ENCODE data around the gene UGT1A10.
"Not testable (repeated sequence)": the region's sequence is repeated elsewhere in the genome, so short reads cannot be mapped to it uniquely, and the experiment has no call there.

The UGT1A10 gene

GRCh38 chr2:233746475-233747282 is 110.4 kb downstream of the UGT1A10 start:
- DNase-seq: no peak

- DNase-seq: no peak
Observed at GRCh38 chr2:233747283-233747544, 111.0 kb downstream of the UGT1A10 start.

DNA sequence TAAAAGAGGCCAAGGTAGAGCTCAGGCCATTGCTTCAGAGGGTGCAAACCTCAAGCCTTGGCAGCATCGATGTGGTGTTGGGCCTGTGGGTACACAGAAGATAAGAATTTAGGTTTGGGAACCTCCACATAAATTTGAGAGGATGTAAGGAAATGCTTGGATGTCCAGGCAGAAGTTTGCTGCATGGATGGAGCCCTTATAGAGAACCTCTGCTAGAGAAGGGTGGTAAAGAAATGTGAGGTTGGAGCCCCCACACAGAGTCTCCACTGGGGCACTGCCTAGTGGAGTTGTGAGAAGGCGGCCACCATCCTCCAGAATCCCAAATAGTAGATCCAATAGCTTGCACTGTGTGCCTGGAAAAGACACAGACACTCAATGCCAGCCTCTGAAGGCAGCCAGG is 114.4 kb downstream of the UGT1A10 start:
- not testable (repeated sequence) for DNase-seq

- DNase-seq: not testable (repeated sequence)
Observed at GRCh38 chr2:233751212-233752009, 115.2 kb downstream of the UGT1A10 start.

DNA sequence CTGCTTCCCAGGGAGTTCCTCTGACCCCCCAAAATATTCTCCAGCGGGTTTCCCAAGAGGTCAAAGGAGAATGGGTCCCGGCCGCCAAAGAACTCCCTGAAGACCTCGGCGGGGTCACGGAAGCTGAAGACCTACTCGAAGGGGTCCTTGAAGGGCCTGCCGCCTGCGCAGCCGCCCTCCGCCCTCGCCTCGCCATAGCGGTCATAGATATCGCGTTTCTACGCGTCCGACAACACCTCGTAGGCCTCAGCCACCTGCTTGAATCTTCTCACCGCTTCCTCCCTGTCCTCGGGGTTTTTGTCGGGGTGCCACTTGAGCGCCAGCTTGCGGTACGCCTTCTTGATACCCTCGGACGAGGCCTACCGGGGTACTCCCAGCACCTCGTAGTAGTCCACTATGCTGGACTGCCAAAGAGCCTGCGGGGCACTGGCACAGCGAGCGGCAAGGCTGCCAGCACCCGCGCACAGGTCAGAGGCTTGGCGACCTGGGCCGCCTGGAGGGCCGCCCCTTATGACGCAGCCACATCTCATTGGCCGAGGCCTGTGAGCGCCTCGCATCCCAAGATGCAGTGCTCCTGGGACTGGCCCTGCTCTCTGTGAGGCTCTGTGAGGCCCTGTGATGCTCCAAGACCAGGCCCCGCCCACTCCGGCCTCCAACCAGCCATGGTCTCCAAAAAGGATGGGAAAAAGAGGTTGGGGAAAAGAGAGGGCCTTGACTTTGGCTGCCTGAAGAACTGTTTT is 118.8 kb downstream of the UGT1A10 start:
- DNase-seq: no peak

DNA sequence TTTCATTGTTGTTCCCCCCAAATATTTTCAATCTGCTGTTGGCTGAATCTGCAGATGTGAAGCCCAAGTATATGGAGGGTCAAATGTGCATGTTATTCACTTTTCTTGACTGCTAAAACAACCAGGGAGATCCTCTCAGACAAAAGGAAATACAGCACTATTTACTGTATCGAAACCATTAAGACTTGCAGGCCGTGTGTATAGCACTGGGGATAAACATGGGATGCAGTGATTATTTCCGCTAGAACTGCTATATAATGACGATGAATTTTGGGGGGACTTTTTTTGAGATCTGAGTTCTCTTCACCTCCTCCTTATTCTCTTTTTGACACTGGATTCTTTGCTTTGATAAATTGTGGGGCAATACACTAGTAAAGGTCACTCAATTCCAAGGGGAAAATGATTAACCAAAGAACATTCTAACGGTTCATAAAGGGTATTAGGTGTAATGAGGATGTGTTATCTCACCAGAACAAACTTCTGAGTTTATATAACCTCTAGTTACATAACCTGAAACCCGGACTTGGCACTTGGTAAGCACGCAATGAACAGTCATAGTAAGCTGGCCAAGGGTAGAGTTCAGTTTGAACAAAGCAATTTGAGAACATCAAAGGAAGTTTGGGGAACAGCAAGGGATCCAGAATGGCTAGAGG is 120.3 kb downstream of the UGT1A10 start:
- DNase-seq: no peak

DNA sequence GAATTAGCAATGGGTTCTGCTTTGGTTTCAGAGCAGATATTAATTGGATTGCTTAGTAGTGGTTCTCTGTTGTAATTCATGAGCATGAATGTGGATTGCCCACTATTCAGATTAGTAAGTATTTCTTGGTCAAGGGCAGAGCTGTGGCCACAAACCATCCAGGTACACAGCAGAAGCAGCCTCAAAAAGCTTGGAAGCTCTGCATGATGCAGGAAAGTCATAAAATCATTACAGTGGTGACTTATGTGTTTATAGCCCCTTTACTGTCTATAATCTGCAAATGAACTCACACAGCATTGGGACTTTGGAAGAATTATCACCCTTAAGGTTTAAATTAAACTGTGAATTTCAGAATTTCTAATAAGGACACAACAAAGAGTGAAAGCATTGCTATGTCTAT is 121.9 kb downstream of the UGT1A10 start:
- no peak for DNase-seq

- no peak for DNase-seq
Observed at GRCh38 chr2:233758849-233759248, 122.6 kb downstream of the UGT1A10 start.

GRCh38 chr2:233760043-233760442 is 123.8 kb downstream of the UGT1A10 start, which contains the start of gene UGT1A1:
Gene UGT1A1, plus strand, starts transcription at chr2:233760270. Its CDS starts 18 bp downstream, at chr2:233760288.
- no peak for DNase-seq

DNA sequence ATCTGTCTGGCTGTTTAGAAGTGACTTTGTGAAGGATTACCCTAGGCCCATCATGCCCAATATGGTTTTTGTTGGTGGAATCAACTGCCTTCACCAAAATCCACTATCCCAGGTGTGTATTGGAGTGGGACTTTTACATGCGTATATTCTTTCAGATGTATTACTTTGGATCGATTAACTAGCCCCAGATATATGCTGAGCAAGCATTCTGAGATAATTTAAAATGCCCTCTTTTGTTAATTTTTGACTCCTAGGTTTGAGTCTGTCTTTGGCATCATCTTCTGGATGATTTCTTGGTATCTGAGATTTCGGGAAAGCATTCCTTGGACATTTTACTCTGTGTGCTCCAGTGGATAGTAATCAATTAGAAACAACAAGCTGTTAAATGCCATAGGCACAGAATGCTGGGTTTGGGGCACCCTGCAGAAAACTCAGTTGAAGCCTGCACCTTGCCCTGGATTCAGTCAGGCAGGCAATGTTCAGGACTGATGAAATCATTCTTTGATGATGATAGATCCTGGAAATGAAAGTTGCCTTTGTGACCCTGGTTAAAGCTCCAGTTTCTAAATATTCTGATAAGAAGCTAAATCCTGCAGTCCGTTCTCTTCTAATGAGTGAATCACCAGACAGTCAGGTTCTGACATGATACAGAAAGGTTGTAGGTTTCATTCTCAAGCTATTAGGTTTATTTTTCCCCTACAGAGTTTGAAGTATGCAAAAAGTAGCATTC is 125.0 kb downstream of the UGT1A10 start:
- no peak for DNase-seq

- no peak for DNase-seq
Observed at GRCh38 chr2:233764264-233764663, 128.0 kb downstream of the UGT1A10 start.

- no peak for DNase-seq
Observed at GRCh38 chr2:233764761-233765160, 128.5 kb downstream of the UGT1A10 start.

GRCh38 chr2:233766416-233766815 is 130.2 kb downstream of the UGT1A10 start:
- DNase-seq: no peak

- DNase-seq: no peak
Observed at GRCh38 chr2:233768076-233768475, 131.8 kb downstream of the UGT1A10 start.

DNA sequence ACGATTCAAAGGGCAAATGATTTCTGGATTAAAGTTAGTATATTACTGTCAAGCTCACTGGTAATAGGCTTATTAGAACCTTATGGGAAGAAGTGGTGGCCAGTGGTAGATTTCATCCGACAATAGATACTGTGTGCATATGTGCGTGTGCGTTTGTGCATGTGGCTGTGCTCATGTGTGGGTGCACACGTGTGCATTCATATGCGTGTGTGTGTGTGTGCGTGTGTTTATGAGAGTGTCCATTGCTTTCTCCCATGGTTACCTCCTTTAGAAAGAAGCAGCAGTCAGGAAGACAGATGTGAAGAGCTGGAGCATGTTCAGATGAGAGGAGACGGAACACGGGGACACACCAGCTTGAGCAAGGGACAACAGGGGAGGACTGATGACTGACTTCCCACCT is 133.0 kb downstream of the UGT1A10 start:
- DNase-seq: no peak

DNA sequence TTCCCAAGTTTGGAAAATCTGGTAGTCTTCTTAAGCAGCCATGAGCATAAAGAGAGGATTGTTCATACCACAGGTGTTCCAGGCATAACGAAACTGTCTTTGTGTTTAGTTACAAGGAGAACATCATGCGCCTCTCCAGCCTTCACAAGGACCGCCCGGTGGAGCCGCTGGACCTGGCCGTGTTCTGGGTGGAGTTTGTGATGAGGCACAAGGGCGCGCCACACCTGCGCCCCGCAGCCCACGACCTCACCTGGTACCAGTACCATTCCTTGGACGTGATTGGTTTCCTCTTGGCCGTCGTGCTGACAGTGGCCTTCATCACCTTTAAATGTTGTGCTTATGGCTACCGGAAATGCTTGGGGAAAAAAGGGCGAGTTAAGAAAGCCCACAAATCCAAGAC is 135.9 kb downstream of the UGT1A10 start:
- DNase-seq: no peak

- DNase-seq: no peak
Observed at GRCh38 chr2:233772583-233772982, 136.3 kb downstream of the UGT1A10 start.

- no peak for DNase-seq
Observed at GRCh38 chr2:233773854-233774253, 137.6 kb downstream of the UGT1A10 start.

DNA sequence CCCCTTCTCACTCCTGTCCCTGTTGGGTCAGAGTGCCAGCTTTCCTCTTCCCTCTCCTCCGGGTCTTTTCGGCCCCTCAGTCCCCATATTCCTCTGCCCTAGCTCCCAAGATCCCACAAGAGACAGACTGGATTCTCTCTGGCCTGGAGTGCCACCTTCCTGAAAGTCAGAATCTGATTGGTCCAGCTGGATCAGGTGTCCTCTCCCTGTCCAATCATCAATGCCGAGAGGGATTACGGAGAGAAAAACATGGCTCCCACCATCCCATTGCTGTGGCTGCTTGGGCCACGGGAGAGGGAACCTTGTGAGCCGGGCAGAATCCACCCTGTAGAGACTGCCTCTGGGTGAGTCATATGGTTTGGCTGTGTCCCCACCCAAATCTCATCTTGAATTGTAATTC is 139.2 kb downstream of the UGT1A10 start:
- DNase-seq: no peak

DNA sequence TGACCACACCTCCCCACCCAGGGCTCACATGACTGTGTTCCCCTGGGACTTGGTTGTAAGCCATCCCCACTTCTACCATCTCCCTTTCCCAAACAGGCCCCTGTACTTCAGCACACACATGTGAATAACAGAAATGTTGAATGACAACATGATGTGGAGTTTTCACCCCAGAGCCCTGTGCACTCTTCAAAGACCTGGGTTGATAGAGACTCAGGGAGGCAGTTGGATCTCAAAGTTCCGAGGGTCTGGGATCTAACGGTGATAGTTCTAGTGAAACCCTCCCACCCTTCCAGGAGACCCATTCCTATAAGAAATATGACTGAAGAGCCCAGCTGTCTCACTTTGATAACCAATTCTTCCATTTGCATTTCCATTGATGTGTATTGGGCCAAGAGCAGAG is 141.8 kb downstream of the UGT1A10 start, which contains the start of gene MROH2A:
Gene MROH2A (plus strand): TSS at position 301 of the 400 bp plus-strand sequence. CDS start 1,029 bp downstream, outside the sequence.
- DNase-seq: no peak

DNA sequence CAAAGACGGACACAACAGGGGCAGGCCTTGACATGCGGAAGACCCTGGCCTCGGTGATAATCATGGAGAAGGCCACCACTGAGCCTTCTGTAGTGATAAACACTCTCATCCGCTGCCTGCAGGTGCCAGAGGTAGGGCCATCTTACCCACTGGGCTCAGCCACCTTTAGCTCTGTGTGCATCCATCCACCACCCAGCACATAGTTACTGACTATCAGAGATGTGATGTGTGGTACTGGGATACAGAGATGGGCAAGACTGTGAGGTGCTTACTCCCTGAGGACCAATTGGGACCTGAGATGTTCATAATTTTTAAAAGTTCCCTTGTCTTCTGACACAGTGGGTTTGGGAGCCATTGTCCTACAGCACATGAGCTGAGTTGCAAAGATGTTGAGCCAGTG is 143.5 kb downstream of the UGT1A10 start:
- DNase-seq: no peak

GRCh38 chr2:233780771-233781170 is 144.5 kb downstream of the UGT1A10 start:
- DNase-seq: no peak
